ENCODE data around the gene MRPS2. TPM values are rescaled to one million over a fixed set of nuclear protein-coding genes. Genes with fewer than 3 reads are reported as not detected.

MRPS2 gene
- total RNA-seq, 1 experiment from 2014 or later = 77.6 TPM

DNA sequence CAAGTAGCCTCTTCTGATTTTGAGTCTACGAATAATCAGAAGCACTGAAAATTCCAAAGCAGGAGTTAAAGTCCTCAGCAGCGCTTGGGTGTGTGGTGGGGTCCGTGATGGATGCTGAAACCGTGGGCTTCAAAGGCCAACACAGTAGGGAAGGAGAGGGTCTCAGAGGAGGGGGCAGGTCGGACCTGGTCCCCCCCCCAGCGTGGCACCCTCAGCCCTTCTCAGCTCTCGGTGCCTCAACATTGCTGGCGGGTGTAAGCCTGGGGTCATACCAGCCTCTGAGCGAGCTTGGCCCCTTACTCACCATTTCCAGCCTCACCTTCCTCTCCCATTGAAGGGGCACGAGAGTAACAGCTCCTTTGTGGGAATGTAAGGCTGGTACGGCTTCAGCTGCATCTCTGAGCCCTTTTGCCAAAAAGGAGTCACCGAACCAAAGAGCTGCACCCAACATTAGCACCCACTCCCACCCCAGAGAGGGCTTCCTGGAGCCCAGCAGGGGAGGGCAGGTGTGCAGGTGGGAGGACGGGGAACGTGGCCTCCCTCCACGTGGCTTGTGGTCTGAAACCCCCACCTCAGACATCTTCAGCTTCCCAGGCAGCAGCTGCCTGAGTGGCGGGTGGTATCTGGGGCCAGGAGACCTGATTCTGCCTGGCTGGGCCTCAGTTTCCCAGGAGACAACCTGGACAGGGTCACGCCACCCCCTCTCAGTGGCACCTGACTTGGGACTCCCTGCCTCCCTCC lies 14.0 kb downstream of the MRPS2 start:
- DNase-seq (ENCODE audit: low spot score) = peak; percentile 4
- Mint-ChIP-seq H3K4me3 (no peak overlapping the region), H3K27me3 (ENCODE audit: low read depth) (no peaks in the 10 kb centered on the region), H3K4me1 (no peaks in the 10 kb centered on the region), H3K36me3 (no peaks in the 10 kb centered on the region), H3K27ac (no peak overlapping the region), H3K9me3 (peaks cover 4% of the 10 kb centered on the region)
- CTCF ChIA-PET = interaction anchor here (1.1 to 1.7 kb wide), 2 partner anchors 10 to 75 kb away, joined by 3 to 7 read pairs; no protein-coding TSS in a partner anchor
- no peak for ATAC-seq
- POLR2A ChIA-PET = no interaction called here
- TF ChIP-seq GTF2I (CRISPR knock-in tag; conservative IDR thresholded peaks at IDR 0.05) = no peak
- TF ChIP-seq SP1 (CRISPR knock-in tag; conservative IDR thresholded peaks at IDR 0.05) = no peak
- TF ChIP-seq, protein P1, sequence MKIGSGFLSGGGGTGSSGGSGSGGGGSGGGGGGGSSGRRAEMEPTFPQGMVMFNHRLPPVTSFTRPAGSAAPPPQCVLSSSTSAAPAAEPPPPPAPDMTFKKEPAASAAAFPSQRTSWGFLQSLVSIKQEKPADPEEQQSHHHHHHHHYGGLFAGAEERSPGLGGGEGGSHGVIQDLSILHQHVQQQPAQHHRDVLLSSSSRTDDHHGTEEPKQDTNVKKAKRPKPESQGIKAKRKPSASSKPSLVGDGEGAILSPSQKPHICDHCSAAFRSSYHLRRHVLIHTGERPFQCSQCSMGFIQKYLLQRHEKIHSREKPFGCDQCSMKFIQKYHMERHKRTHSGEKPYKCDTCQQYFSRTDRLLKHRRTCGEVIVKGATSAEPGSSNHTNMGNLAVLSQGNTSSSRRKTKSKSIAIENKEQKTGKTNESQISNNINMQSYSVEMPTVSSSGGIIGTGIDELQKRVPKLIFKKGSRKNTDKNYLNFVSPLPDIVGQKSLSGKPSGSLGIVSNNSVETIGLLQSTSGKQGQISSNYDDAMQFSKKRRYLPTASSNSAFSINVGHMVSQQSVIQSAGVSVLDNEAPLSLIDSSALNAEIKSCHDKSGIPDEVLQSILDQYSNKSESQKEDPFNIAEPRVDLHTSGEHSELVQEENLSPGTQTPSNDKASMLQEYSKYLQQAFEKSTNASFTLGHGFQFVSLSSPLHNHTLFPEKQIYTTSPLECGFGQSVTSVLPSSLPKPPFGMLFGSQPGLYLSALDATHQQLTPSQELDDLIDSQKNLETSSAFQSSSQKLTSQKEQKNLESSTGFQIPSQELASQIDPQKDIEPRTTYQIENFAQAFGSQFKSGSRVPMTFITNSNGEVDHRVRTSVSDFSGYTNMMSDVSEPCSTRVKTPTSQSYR (CRISPR knock-in tag; IDR thresholded peaks at IDR 0.05) = no peak
- no peak for TF ChIP-seq IRF2 (CRISPR knock-in tag; IDR thresholded peaks at IDR 0.05; ENCODE audit: borderline replicate concordance, low read depth)
- TF ChIP-seq, protein P2, sequence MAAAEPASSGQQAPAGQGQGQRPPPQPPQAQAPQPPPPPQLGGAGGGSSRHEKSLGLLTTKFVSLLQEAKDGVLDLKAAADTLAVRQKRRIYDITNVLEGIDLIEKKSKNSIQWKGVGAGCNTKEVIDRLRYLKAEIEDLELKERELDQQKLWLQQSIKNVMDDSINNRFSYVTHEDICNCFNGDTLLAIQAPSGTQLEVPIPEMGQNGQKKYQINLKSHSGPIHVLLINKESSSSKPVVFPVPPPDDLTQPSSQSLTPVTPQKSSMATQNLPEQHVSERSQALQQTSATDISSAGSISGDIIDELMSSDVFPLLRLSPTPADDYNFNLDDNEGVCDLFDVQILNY (CRISPR knock-in tag; IDR thresholded peaks at IDR 0.05) = no peak
- TF ChIP-seq FOXJ3 (CRISPR knock-in tag; IDR thresholded peaks at IDR 0.05; ENCODE audit: borderline replicate concordance) = no peak
- no peak for TF ChIP-seq GABPB1 (CRISPR knock-in tag; IDR thresholded peaks at IDR 0.05)

DNA sequence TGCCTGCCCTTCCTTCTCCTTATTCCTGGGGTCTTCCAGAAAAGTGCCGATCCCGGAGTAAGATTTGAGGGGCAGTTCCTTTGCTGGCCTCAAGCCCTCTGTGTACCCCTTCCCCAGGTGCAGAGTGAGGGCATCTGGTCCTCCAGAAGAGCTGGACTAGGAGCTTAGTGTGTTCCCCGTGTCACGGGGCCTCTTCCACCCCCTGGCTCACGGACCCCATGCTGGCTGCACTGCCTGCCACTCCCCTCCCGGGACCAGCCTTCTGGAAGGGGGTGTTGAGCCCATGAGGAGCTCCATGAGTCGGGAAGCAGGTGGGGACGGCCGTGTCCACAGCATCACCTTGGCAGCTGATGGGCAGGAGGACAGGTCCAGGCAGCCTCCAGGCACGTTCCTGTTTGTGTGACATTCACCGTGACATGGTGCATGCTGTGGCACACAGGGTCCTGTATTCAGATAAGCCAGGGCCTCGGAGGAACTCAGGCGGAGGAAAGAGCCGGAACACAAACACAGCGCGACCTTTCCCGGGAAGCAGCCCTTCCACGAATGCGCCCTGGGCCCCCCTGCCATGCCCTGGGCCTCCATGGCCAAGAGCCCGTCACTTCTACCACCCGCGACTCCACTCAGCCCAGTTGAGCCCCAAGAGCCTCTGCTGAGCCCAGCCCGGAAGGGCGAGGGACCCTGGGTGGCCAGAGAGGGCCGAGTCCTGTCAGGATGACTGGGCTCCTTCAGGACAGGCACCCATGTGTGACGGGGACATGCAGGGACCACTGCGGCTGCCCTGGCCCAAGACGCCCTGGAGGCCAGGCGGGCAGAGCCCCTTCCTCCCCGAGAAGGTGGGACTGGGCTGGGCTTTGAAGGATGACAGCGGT lies 14.8 kb downstream of the MRPS2 start:
- POLR2A ChIA-PET = no interaction called here
- CTCF ChIA-PET = interaction anchor here (1.1 to 1.7 kb wide), 2 partner anchors 10 to 76 kb away, joined by 3 to 7 read pairs; no protein-coding TSS in a partner anchor
- TF ChIP-seq EMX1 (CRISPR knock-in tag; IDR thresholded peaks at IDR 0.05) = no peak
- no peak for TF ChIP-seq MXD4 (CRISPR knock-in tag; IDR thresholded peaks at IDR 0.05; ENCODE audit: borderline replicate concordance)
- TF ChIP-seq ZNF121 (CRISPR knock-in tag; IDR thresholded peaks at IDR 0.05) = no peak
- TF ChIP-seq, protein P3, sequence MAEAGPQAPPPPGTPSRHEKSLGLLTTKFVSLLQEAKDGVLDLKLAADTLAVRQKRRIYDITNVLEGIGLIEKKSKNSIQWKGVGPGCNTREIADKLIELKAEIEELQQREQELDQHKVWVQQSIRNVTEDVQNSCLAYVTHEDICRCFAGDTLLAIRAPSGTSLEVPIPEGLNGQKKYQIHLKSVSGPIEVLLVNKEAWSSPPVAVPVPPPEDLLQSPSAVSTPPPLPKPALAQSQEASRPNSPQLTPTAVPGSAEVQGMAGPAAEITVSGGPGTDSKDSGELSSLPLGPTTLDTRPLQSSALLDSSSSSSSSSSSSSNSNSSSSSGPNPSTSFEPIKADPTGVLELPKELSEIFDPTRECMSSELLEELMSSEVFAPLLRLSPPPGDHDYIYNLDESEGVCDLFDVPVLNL (CRISPR knock-in tag; IDR thresholded peaks at IDR 0.05; ENCODE audit: borderline replicate concordance, low read depth) = no peak
- TF ChIP-seq, protein P4, sequence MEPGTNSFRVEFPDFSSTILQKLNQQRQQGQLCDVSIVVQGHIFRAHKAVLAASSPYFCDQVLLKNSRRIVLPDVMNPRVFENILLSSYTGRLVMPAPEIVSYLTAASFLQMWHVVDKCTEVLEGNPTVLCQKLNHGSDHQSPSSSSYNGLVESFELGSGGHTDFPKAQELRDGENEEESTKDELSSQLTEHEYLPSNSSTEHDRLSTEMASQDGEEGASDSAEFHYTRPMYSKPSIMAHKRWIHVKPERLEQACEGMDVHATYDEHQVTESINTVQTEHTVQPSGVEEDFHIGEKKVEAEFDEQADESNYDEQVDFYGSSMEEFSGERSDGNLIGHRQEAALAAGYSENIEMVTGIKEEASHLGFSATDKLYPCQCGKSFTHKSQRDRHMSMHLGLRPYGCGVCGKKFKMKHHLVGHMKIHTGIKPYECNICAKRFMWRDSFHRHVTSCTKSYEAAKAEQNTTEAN (CRISPR knock-in tag; IDR thresholded peaks at IDR 0.05) = no peak
- TF ChIP-seq CREB1 (CRISPR knock-in tag; IDR thresholded peaks at IDR 0.05) = no peak
- no peak for TF ChIP-seq TP53 (CRISPR knock-in tag; IDR thresholded peaks at IDR 0.05)
- no peak for ATAC-seq
- Mint-ChIP-seq H3K27ac (no peak overlapping the region), H3K36me3 (no peaks in the 10 kb centered on the region), H3K27me3 (ENCODE audit: low read depth) (no peaks in the 10 kb centered on the region), H3K4me1 (no peaks in the 10 kb centered on the region), H3K4me3 (no peak overlapping the region), H3K9me3 (peaks cover 7% of the 10 kb centered on the region)
- DNase-seq (ENCODE audit: low spot score) = peak; percentile 7

Measured in WTC11 (cell line).